ENCODE results near the gene VAV3. TPM values are rescaled to one million over a fixed set of nuclear protein-coding genes. Genes with fewer than 3 reads are reported as not detected.
A peak's percentile ranks its signal among the peaks of the same experiment; 100 is the strongest.

Gene VAV3
- total and polyA plus RNA-seq, 2 of the 13 experiments (the other 11 are each of a cell fraction or from before 2014, with no cell fraction given): 15.9 to 29.8 TPM

DNA sequence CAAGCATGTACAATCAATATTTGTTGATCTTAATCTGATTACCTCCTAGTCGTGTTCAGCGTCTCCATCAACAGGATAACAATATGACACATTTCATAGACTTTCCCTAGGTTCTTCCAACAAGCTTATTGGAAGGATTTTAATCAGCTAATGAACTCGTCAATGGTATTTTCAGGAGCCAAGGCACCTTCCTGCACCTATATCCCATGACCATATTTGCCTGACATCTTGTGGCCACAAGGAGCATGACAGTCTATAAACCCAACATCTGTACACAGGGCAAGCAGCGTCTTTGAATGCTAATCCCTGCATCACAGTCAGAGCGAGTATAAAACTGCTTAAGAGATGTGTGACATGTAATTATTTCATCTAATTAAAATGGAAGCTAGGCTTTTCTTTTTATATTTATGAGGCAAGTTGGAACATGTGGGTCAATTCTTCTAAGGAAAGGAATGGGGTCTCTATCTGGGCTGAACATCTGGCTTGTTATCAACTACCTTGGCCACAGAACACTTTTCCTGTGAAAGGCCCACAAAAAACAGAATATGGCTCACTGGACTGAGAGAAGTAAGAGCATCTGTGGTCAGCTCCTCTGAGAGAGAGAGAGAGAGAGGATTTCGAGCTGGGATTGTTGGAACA is 435.4 kb downstream of the VAV3 start (continued):
- TF ChIP-seq, protein P1, sequence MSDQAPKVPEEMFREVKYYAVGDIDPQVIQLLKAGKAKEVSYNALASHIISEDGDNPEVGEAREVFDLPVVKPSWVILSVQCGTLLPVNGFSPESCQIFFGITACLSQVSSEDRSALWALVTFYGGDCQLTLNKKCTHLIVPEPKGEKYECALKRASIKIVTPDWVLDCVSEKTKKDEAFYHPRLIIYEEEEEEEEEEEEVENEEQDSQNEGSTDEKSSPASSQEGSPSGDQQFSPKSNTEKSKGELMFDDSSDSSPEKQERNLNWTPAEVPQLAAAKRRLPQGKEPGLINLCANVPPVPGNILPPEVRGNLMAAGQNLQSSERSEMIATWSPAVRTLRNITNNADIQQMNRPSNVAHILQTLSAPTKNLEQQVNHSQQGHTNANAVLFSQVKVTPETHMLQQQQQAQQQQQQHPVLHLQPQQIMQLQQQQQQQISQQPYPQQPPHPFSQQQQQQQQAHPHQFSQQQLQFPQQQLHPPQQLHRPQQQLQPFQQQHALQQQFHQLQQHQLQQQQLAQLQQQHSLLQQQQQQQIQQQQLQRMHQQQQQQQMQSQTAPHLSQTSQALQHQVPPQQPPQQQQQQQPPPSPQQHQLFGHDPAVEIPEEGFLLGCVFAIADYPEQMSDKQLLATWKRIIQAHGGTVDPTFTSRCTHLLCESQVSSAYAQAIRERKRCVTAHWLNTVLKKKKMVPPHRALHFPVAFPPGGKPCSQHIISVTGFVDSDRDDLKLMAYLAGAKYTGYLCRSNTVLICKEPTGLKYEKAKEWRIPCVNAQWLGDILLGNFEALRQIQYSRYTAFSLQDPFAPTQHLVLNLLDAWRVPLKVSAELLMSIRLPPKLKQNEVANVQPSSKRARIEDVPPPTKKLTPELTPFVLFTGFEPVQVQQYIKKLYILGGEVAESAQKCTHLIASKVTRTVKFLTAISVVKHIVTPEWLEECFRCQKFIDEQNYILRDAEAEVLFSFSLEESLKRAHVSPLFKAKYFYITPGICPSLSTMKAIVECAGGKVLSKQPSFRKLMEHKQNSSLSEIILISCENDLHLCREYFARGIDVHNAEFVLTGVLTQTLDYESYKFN (CRISPR knock-in tag; conservative IDR thresholded peaks at IDR 0.05): no peak
- peak; percentile 31; the same call in 1 of the 2 replicates for TF ChIP-seq FOXO1 (CRISPR knock-in tag; IDR thresholded peaks at IDR 0.05)
- 0 out of 2 replicates have a peak, but pooled peaks have one; percentile 14 for TF ChIP-seq ELF3 (CRISPR knock-in tag; IDR thresholded peaks at IDR 0.05)

DNA sequence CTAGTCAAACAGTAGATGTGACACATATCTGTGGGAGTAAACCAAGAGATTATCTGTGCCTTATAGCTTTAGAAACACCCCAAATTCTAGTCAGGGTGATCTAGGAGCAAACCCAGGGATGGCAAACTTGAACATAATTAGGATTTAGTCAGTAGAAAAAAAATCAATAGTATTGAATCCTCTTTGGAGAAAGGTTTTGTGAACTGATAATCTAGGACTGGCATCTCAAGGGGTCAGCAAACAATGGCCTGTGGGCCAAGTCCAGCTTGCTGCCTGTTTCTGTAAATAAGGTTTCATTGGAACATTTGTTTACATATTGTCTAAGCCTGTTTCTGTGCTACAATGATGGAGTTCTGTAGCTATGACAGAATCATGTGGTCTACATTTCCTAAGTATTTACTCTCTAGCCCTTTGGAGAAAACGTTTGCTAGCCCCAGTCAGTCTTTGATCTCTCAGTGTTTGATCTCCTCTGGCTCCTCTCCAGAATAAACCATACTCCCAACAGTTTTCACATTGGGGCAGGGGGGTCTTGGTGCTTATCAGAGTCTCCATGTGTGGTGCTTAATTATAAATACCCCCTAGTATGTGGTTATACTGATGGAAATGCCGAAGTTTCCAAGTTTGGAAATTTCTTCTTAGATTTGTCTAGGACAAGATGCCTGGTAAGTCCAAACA is 438.3 kb downstream of the VAV3 start:
- no peaks in the 10 kb centered on the region for H3K36me3 ChIP-seq (replicated peaks in 1 of 2; ENCODE audit: control insufficient read depth in 1 of 2, insufficient read depth in 2 of 2, low read length in 2 of 2)
- no TSS peak for BruUV-seq (replicated peaks)
- peak overlapping the region in 1 of 3 experiments; percentile 11; a peak in 1 of 6 replicates for H3K4me3 ChIP-seq (replicated peaks in 1 of 3; ENCODE audit: insufficient read depth in 1 of 3, low read depth in 2 of 3, low read length in 3 of 3)
- H3K9me3 ChIP-seq (ENCODE audit: low read length): no peaks in the 10 kb centered on the region
- no peak overlapping the region for H2AFZ ChIP-seq (ENCODE audit: low read length)
- H3K4me2 ChIP-seq (ENCODE audit: low read depth, low read length): peak overlapping the region; percentile 45
- ATAC-seq (peak; percentile 95), FAIRE-seq (peak; percentile 92), DNase-seq (ENCODE audit: low spot score) (peak; percentile 98)
- in situ Hi-C loops (cut with HindIII; ENCODE audit: extremely low pct_ligation_motif_present, low pct_unique_long_range_greater_than_20kb): loop anchor here (5.0 kb wide), 1 partner anchor 94 kb away; no protein-coding TSS in a partner anchor
- intact Hi-C loops (cut with micrococcal nuclease; ENCODE audit: unreplicated experiment): loop anchor here (2.0 to 5.0 kb wide), 2 partner anchors 71 to 156 kb away; no protein-coding TSS in a partner anchor
- peak overlapping the region; percentile 76 for H3K27ac ChIP-seq (ENCODE audit: extremely low read length, insufficient read depth, low read length)
- no peaks in the 10 kb centered on the region for H3K79me2 ChIP-seq (ENCODE audit: insufficient read depth, low read length)
- H3K9ac ChIP-seq (ENCODE audit: insufficient read depth, low read depth, low read length): peak overlapping the region; percentile 46
- CTCF ChIA-PET (ENCODE audit: low intra/inter-chr PET ratio, low total read pairs): interaction anchor here (0.9 to 2.0 kb wide), 2 partner anchors 95 to 96 kb away, joined by 3 to 5 read pairs; no protein-coding TSS in a partner anchor
- H3K4me1 ChIP-seq (ENCODE audit: insufficient read depth, low read length): peaks cover 72% of the 10 kb centered on the region
- H3K27me3 ChIP-seq (ENCODE audit: control insufficient read depth in 1 of 2, insufficient read depth in 2 of 2, low read length in 2 of 2): no peaks in the 10 kb centered on the region
- POLR2A ChIA-PET: interaction anchor here (1.0 to 2.0 kb wide), 4 partner anchors 71 to 156 kb away, joined by 3 to 8 read pairs (median 7); no protein-coding TSS in a partner anchor
- WGBS (ENCODE audit: low lambda C conversion rate): 5% methylated on average over 2 of the region's 2 CpGs
- H4K20me1 ChIP-seq (ENCODE audit: insufficient read depth, low read length): no peaks in the 10 kb centered on the region
- TF ChIP-seq MIER3 (CRISPR knock-in tag; IDR thresholded peaks at IDR 0.05; ENCODE audit: borderline replicate concordance): peak; percentile 90
- peak; percentile 85; the same call in 1 of the 2 replicates for TF ChIP-seq KDM1A (CRISPR knock-in tag; IDR thresholded peaks at IDR 0.05)
- TF ChIP-seq, protein P2, sequence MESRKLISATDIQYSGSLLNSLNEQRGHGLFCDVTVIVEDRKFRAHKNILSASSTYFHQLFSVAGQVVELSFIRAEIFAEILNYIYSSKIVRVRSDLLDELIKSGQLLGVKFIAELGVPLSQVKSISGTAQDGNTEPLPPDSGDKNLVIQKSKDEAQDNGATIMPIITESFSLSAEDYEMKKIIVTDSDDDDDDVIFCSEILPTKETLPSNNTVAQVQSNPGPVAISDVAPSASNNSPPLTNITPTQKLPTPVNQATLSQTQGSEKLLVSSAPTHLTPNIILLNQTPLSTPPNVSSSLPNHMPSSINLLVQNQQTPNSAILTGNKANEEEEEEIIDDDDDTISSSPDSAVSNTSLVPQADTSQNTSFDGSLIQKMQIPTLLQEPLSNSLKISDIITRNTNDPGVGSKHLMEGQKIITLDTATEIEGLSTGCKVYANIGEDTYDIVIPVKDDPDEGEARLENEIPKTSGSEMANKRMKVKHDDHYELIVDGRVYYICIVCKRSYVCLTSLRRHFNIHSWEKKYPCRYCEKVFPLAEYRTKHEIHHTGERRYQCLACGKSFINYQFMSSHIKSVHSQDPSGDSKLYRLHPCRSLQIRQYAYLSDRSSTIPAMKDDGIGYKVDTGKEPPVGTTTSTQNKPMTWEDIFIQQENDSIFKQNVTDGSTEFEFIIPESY (CRISPR knock-in tag; IDR thresholded peaks at IDR 0.05): 0 out of 2 replicates have a peak, but pooled peaks have one; percentile 16
- TF ChIP-seq FOXA3 (CRISPR knock-in tag; IDR thresholded peaks at IDR 0.05): peak; percentile 99
- TF ChIP-seq, protein P3, sequence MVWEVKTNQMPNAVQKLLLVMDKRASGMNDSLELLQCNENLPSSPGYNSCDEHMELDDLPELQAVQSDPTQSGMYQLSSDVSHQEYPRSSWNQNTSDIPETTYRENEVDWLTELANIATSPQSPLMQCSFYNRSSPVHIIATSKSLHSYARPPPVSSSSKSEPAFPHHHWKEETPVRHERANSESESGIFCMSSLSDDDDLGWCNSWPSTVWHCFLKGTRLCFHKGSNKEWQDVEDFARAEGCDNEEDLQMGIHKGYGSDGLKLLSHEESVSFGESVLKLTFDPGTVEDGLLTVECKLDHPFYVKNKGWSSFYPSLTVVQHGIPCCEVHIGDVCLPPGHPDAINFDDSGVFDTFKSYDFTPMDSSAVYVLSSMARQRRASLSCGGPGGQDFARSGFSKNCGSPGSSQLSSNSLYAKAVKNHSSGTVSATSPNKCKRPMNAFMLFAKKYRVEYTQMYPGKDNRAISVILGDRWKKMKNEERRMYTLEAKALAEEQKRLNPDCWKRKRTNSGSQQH (CRISPR knock-in tag; IDR thresholded peaks at IDR 0.05; ENCODE audit: low read depth): peak; percentile 41; the same call in 1 of the 2 replicates
- TF ChIP-seq JUND (CRISPR knock-in tag; IDR thresholded peaks at IDR 0.05): no peak
- TF ChIP-seq, protein P4, sequence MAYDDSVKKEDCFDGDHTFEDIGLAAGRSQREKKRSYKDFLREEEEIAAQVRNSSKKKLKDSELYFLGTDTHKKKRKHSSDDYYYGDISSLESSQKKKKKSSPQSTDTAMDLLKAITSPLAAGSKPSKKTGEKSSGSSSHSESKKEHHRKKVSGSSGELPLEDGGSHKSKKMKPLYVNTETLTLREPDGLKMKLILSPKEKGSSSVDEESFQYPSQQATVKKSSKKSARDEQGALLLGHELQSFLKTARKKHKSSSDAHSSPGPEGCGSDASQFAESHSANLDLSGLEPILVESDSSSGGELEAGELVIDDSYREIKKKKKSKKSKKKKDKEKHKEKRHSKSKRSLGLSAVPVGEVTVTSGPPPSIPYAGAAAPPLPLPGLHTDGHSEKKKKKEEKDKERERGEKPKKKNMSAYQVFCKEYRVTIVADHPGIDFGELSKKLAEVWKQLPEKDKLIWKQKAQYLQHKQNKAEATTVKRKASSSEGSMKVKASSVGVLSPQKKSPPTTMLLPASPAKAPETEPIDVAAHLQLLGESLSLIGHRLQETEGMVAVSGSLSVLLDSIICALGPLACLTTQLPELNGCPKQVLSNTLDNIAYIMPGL (CRISPR knock-in tag; IDR thresholded peaks at IDR 0.05; ENCODE audit: borderline replicate concordance in 1 of 2, low read depth in 1 of 2): peak in 1 of 2 experiments; percentile 20; a peak in 1 of 4 replicates
- peak; percentile 100 for TF ChIP-seq SOX5 (CRISPR knock-in tag; IDR thresholded peaks at IDR 0.05; ENCODE audit: borderline replicate concordance)
